CD4-positive, alpha-beta T cell treated with Interleukin-6 for 4 hours (primary cell): Measurements from ENCODE around the gene BCL11A.

ENCODE experiments used
- DNase-seq: peaks from one replicate; pipeline ENCODE4 v3.0.0-alpha.2; 2020; ENCODE audit warnings: mixed read lengths

Gene BCL11A

DNA sequence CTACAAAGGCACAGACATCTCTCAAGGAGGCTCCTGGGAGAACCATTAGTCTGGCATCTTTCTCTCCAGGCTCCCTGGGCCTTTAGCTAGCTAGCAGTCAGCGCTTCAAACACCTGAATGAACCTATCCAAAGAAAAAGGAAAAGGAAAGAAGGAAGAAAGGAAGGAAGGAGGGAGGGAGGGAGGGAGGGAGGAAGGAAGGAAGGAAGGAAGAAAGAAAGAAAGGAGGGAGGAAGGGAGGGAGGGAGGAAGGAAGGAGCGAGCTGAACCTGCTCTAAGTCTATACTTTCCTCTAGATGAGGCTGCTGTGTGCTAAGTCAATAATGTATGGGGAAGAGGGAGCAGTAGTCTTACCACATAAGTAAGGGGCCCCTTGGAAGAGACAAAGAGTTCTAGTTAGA is 5.1 kb upstream of the BCL11A start:
- no peak for DNase-seq

DNA sequence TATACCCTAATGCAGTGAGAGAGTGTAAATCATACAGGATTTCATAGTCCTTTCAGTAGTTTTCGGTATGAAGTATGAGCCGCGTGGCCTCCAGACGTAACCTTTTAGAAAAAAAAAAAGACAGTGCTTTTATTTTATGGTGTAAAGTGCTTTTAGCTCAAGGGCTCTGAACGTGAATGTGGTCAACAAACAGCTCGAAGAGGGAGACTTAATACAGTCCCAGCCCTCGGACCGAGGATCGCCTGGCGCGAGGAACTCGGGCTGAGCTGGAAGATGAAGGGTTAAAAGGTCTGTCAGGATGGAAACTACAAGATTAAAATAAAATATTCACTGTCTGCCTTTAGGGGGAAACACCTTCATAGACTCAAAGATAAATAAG is 4.0 kb upstream of the BCL11A start:
- DNase-seq: no peak

DNA sequence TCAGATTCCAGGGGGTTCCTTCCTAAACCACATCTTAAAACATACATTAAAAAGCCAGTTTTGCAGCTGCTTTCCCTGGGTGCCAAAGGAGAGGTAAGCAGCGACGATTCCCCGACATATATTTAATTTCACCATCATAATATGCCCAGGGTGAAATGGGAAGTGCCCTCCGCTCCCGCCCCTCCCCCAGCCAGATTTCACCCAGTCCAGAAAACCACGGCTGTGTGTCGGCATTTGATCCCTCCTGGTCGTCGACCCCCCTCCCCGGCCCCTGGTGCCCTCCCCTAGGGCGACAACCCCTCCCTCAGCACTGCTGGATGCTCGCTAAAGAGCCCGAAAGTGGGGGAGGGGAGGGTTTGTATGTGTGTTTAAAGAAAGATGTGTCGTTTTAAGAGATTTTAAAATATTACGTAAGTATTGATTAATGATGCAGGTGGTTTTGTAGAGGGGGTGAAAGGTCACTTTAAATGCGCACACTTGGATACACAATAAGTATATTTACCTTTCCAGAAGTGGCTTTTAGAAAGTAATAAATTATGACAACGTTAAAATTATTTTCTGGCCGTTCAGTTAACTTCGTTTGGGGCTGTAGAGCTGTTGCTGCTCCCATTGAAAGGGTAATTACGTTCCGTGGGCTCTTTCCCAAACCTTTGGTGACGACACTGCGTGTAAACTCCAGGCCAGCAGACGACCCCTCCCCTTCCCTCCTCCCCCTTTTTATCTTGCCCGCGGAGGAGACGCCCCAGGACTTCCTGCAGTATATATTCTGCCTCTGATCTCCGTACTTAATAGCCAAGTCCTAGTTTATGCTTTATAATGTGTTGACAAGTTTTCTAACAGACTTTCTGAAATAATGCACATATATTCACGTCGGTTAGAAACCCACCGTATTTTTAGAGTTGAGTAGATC is 3.4 kb upstream of the BCL11A start:
- no peak for DNase-seq

DNA sequence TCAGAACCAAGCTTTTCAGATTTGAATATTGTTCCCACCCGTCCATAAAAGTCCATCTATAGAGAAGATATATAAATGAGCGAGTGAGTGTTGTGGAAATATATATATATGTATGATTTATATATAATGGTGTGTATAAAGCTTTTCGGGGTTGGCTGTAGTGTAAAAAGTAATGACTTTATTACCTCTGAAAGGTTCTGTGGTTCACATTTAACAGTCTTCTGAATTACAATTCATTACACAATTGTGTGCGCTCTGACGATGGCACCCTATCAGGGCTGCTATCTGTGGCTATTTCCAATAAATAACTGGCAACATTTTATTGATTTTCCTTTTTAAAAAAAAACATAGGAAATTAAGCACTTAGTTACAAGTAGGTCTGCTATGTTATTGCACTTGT is 2.7 kb upstream of the BCL11A start:
- no peak for DNase-seq

DNA sequence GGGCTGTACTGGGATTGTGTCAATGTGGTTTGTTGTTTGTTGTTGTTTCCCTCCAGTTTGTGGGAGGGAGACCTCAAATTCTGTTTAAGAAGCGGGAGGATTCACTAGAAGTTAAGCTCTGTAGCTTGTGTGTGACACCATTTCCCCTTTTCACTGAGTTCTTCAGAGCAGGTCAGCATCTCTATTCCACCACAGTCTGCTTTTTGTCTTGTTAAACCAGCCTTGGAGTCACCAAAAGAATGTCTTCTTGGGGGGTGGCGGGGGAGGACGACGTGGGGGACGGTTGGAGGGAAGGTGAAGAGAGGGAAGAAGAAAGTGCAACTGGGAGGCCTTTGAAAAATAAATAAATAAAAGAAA is 2.3 kb upstream of the BCL11A start:
- no peak for DNase-seq

DNA sequence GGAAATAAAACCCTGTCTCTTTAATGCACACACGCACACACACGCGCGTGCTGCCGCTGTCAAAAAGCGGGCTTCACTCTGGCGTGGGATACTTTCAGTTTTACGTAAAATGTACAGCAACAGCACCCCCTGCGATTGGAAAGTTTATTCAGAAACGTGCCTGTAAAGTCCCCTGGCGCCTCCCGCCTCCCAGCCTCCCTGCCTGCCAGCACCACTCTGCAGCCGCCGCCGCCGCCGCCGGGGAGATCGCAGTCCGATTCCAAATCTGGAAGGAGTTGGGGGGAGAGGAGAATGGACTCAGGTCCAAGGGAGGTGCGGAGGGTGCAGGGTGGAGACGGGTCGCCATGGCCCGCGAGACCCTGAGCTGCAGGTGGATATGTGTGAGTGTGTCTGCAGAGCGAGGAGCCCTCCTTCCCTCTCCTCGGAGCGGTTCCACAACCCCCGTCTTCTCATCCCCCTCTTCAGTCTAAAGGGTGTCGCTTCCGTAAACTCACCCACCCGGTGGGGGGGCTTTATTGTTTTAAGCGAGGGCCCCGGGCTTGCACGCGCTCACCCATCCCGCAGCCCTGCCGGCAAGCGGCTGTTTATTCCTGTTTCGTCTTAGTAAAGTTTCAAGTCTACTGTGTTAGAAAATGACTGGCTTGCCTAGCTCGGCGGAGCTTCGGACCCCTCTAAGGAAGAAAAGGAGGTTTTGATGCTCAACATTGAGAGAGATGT is 1.8 kb upstream of the BCL11A start:
- DNase-seq: peak; percentile 55

DNA sequence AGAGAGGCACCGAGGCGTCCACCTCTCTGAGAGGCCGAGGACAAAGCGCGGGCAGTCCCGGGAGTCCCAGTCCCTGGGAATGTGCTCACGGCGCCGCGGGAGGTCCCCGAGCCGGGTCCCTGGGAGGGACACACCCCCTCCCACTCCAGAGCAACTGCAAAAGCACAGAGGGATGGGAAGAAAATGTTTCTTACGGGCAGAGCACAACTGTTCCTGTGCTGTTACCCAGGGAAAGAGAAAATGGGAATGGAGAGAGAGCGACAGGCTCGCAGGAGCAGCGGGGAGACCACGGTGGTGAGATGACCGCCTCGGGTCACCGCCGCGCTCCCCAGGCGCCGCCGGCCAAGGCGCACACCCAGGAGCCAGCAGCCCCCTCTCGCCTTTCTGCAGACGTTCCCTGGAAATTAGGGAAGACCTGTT is 1.2 kb upstream of the BCL11A start:
- no peak for DNase-seq

DNA sequence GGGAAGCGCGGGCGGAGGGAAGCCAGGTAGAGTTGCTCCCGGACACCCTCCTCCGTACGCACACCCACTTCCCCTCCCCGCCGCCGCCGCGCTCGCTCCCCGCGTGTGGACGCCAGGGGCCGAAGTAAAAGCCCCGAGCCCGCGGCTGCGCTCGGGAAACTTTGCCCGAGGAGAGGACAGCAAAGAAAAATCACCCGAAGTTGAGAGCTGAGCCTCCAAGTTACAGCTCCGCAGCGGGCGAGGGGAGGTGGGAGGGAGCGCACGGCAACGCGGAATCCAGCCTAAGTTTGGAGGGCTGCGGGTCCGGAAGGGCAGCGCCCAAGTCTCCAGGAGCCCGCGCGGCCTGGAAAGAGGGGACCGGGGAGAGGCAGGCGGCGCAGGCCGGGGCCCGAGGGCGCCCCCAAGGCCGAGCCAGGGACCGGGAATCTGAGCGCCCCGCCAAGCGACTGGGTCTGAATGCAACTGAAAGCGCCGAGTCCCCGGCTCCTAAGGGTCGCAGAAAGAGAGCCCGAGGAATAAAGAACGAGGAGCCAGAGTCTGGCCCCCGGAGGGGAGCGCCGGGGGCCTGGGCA is 706 bp upstream of the BCL11A start:
- DNase-seq: no peak

DNA sequence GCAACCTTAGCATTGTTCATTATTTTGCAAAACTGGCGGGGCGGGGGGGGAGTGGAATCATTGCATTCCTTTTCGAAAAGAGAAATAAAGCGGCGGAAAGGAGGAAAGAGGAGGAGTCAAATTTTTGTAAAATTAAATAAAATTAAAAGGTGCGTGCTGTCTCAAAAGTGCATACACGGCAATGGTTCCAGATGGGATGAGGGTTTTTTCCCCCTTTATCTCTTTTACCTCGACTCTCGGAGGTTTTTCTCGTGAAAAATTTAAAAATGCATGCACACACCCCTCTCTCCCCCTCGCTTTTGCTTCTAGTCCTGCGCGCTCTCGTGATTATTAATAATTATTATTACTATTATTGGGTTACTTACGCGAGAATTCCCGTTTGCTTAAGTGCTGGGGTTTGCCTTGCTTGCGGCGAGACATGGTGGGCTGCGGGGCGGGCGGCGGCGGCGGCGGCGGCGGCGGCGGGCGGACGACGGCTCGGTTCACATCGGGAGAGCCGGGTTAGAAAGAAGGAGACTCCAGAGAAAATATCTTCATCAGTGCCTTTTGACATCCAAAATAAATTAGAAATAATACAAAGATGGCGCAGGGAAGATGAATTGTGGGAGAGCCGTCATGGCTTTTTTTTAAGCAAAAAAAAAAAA is 481 bp downstream of the BCL11A start:
- DNase-seq: no peak

DNA sequence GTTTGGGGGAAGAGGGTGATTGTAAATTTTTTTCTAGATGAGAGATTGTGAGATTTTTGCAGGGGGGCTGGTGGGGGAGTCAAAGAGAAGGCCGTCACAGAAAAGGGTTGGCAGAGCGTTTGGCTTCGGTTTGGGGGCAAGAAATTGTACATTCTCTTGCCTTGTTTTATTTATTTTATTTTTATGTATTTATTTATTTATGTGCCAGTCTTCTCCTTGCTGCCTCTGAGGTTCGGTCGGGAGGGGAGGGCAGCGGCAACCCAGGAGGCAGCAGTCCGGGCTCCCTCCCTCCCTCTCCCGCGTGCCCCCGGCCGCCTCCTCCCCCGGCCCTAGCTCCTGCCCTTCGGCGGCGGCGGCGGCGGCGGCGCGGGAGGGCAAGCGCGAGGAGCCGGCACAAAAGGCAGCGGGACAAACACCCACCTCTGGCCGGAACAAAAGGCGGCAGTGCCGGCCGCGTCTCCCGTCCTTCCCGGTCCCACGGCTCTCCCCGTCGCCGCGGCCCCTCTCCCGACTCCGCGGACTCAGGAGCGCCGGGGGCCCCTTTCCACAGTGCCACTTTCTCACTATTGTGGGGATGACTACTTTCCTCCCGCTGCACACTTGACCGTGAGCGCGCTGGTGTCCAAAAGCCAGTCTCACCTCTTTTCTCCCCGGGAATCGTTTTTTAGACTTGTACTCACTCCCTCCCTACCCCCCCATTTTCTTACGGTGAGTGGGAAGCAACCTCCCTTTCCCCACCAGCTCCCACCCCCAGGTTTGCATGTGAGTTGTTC is 1.2 kb downstream of the BCL11A start:
- DNase-seq: no peak

DNA sequence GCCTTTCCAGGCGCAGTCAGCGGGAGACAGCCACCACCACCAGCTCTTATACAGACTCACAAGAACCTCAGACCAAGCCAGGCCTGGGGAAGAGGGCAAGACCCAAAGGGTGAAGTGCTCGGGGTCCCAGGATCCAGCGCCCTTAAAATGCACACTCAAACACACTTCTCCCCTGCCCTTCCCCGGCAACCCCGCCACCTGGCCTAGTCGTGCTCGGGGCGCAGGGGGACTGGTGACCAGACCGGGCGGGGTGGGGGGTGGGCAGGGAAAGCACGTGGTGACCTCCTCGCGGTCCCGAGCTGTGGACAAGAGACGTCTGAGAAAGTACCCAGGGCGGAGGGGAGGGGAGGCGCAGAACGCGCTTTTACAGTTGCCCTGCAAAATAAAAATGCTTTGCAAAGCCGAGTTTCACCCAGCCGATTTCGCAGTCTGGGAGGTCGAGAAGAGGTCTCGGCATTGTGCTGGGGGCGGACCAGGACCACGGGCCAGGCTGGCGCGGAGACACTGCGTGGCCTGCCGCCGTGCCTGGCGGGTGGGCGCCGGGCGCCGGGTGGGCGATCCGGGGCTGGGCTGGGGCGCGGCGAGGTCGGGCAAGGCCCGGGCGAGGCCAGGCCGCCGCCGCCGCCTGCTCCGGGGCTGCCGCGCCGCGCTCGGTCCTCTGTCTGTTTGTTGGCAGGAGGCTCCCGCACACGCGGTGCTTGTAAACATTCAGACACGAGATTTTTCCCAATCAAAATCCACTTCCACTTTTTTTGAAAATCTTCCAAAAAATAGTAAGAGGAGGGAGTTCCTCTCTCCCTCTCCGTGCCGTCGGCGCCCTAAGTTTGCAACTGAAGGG is 2.0 kb downstream of the BCL11A start:
- DNase-seq: no peak

DNA sequence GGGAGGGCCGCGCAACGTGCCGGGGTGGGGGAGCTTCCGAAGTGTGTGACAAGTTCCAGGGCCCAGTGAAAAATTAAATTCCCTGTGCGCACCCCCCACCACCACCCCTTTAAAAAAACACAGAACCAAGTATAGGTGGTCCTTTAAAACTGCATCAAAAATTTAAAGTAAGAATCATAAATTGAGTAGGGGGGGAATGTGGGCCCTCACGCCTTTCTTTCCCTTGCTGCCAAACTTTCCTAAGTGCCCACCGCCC is 2.5 kb downstream of the BCL11A start:
- DNase-seq: no peak

DNA sequence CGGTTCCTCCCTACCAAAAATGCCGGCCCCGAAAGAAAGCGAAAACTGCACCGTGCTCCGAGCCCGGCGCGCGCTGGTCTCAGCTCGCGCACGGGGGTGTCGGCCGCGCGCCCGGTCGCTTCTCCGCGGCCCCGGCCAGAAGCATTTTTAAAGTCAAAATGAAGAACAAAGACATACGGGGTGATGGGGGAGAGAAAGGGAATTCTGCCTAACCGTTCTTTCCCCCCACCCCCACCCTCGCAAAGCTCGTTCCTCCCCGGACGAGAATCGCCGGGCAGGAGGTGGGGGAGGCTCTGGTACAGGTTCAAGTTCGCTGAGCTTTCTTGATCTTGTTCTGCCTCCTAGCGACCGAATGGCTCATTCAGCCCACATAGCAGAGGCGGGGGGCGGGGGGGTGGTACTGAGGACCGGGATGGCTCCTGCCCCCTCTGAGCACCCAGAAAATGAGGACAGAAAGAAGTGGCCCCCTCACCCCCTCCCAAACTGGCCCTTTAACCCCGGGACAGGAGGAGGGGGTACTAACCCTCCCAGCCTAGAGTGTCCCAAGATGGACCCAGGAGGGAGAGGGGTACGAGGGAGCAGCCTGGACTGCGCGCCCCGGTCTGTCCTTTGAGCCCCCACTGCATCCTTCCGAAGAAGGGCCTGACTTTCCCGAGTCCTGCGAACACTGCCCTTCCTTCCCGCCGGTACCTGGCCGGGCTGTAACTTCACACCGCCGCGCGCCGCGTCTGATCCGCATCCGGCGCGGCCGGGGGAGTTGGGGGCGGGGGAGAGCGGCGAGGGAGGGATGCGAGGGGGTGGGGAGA is 3.1 kb downstream of the BCL11A start:
- peak; percentile 59 for DNase-seq

DNA sequence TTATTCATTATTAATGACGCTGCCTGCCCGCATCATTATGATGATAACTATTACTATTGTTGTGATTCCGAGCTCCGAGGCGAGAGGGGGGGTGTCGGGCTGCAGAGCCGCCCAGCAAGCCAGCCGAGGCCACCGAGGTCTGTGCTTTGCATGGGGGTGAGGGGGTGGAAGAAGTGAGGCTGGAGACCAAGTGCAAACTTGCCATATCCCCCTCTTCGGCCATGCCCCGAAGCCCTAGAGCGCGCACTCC is 3.6 kb downstream of the BCL11A start:
- no peak for DNase-seq

DNA sequence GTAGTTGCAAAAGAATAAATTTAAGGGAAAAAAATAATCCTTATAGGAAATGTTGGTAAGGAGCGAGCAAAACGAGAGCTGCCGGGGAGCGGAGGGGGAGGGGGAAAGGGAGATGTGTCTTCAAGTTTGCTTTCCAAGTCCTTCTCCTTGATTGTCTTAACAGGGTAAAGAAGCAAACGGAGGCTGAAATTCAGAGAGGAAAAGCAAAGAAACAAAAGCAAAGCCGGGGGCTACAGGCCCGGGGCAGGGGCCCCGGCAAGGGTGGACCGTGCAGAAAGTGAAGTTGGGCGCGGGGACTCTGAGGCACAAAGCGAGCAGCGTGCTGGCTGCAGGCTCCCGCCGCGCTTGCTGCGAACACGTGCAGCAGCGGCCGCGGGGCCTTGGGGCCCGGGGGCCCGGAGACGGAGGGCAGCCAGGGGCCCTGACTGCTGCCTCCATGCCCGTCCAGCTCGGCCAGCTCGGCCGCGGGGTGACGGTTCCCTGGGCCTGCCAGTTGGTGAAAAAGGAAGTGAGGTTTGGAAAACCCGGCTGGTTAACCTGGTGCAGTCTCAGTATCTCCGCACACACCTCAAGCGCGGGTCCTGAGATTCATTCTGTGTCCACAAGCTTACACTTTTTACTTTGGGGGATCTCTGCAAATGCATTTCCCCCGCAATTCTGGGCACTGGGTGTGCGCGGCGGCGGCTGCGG is 4.1 kb downstream of the BCL11A start:
- no peak for DNase-seq

DNA sequence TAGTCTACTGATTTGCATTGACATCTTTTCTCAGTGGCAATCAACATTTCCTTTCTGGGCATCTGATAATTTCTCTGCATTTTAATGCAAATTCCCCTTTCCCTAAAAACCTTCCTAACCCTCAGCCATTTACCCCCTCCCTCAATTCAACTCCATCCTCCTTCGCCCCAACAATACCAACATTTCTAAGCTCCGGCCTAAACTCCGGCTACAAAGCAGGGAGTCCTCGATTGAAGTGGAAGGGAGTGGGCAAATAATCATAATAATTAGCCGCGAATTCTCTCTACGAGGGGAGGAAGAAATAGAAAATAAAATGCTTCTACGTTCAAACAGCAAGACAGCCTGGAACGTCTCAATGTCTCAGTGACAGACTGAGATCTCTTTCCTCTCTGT is 4.6 kb downstream of the BCL11A start:
- no peak for DNase-seq

DNA sequence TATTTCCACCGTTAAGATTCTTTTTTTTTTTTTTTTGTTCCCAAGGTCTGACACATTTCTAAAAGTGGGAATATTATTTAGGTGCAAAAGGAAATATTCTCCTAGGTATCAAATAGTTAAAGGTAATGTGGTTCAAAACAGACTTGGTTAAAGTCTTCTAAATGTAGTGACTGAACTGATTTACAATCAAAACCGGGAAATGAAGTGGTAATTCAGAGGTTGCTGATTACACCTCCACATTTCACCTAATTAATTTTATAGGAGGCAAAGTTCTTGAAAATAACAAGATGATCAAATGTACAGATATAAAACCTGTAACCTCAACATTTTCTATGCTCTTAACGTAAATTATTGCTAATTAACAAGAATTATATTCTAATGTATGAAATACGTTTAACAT is 5.1 kb downstream of the BCL11A start:
- no peak for DNase-seq

DNA sequence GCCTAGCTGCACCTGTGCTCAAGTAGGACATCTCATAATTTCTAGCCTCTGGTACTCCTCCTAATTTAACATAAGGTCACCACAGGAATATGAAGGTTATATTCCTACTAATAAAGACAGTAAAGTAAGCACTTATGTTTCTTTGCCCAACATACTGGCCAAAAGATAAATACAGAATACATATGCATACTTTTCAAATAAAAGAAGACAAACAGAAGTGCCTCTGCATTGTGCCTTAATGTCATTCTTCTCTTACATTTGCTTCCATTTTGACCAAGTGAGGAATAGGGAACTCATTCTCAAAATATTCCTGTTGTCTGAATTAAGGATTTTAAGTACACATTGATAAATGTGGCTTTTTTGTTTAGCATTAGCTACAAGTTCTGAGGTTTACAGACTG is 5.6 kb downstream of the BCL11A start:
- no peak for DNase-seq

DNA sequence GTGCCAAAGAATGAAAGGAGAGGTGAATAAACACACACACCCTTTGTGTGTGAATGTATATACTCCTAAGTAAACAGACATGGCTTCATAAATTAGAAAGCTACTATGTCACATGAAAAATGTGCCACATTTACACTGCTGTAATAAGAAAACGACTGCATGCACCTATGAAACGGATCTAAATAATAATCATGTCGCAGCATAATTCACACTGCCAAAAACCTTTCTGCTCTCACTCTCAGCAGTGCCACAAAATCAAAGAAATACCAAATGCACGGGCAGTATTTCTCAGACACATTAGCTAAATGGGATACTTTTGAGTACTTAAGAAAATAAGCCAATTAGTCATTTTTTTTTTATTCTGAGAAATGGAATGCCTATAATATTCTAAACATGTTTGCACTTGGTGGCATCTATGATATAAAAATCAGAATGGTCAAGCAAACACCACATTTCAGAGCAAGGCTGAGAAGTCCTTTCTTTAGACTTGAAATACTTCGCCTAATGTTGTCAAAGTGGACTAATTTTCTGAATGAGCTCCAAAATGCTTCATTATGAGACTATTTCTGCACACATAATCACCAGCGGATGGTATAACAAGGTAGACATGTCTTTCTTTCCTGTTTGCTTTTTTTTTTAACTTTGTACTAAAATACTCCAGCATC is 6.6 kb downstream of the BCL11A start:
- DNase-seq: no peak

DNA sequence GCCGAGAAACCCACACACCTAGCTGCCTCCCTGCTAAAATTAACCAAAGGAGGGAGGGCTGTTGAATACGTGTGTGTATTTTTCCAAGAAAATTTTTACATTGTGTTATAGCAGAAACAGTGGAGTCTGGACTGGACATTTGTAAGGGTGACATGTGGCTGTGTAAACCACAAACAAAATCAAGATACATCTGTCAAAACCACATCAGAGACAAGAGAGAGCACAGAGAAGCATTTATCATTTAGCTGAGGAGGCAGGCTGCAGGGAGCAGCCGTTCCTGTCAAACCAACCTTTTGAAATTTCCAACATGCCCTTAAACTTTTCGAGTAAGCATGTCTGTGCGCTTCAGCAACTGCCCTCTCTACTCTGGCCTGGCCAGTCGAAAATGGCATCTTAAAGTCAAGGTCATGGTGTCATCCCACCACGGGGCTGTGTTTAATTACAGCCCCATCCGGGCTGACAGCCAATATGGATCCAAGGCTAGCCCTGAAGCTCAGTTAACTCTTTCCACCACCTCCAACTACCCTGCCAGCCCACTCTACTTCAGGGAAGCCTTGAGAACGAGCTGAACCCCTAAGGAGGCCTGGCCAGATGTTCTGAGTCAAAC is 8.4 kb downstream of the BCL11A start:
- no peak for DNase-seq
